ENCODE results near the gene ARRDC1. TPM values are rescaled to one million over a fixed set of nuclear protein-coding genes. Genes with fewer than 3 reads are reported as not detected.

ARRDC1 gene
- total RNA-seq, 1 donor from 2014 or later: 69.1 TPM

- no peak for TF ChIP-seq CTCF (IDR thresholded peaks at IDR 0.05)
- Histone ChIP-seq H3K27me3 (no peaks in the 10 kb centered on the region), H3K4me1 (peaks cover 13% of the 10 kb centered on the region), H3K27ac (no peak overlapping the region), H3K36me3 (no peaks in the 10 kb centered on the region), H3K4me3 (no peak overlapping the region), H3K9me3 (no peaks in the 10 kb centered on the region)
- no peak for ATAC-seq
- intact Hi-C loops (cut with DNase I): no loop called here
- DNase-seq: peak; percentile 22
These were observed 33.2 kb downstream of the ARRDC1 start for GRCh38 chr9:137638680-137639079.

- Histone ChIP-seq H3K9me3 (no peaks in the 10 kb centered on the region), H3K27me3 (no peaks in the 10 kb centered on the region), H3K4me3 (peak overlapping the region; percentile 14), H3K36me3 (no peaks in the 10 kb centered on the region), H3K27ac (no peak overlapping the region), H3K4me1 (peaks cover 13% of the 10 kb centered on the region)
- DNase-seq (no peak), ATAC-seq (peak; percentile 40)
- intact Hi-C loops (cut with DNase I): no loop called here
- no peak for TF ChIP-seq CTCF (IDR thresholded peaks at IDR 0.05)
These were observed 34.0 kb downstream of the ARRDC1 start for GRCh38 chr9:137639303-137640051.

GRCh38 chr9:137640862-137641261 lies 35.4 kb downstream of the ARRDC1 start:
- Histone ChIP-seq H3K36me3 (no peaks in the 10 kb centered on the region), H3K27ac (no peak overlapping the region), H3K27me3 (no peaks in the 10 kb centered on the region), H3K4me3 (no peak overlapping the region), H3K9me3 (no peaks in the 10 kb centered on the region), H3K4me1 (peaks cover 13% of the 10 kb centered on the region)
- intact Hi-C loops (cut with DNase I): no loop called here
- ATAC-seq (no peak), DNase-seq (no peak)
- TF ChIP-seq CTCF (IDR thresholded peaks at IDR 0.05): no peak

GRCh38 chr9:137642118-137642601 lies 36.7 kb downstream of the ARRDC1 start:
- no peaks in the 10 kb centered on the region for H3K9me3 ChIP-seq
- DNase-seq (peak; percentile 3), ATAC-seq (no peak)
- no peaks in the 10 kb centered on the region for H3K27me3 ChIP-seq
- H3K36me3 ChIP-seq: no peaks in the 10 kb centered on the region
- TF ChIP-seq CTCF (IDR thresholded peaks at IDR 0.05): no peak
- no peak overlapping the region for H3K27ac ChIP-seq
- H3K4me3 ChIP-seq: no peak overlapping the region
- intact Hi-C loops (cut with DNase I): no loop called here
- peaks cover 13% of the 10 kb centered on the region for H3K4me1 ChIP-seq

GRCh38 chr9:137642892-137643291 lies 37.4 kb downstream of the ARRDC1 start:
- peak; percentile 6 for DNase-seq
- Histone ChIP-seq H3K27me3 (no peaks in the 10 kb centered on the region), H3K27ac (no peak overlapping the region), H3K36me3 (no peaks in the 10 kb centered on the region), H3K9me3 (no peaks in the 10 kb centered on the region), H3K4me1 (peaks cover 13% of the 10 kb centered on the region), H3K4me3 (no peak overlapping the region)
- no peak for ATAC-seq
- intact Hi-C loops (cut with DNase I): no loop called here
- no peak for TF ChIP-seq CTCF (IDR thresholded peaks at IDR 0.05)

Data from upper lobe of right lung (tissue), 1 donor.